Fibroblast of lung (primary cell): ENCODE data around the gene AKIRIN2.

Source experiments
- CTCF ChIP-seq, 2 donors: IDR thresholded peaks in 1 of 2; conservative IDR thresholded peaks in 1 of 2; 1 replicate in 1 of 2; 2 replicates in 1 of 2; pipeline ENCODE4 v1.5.1; 2011 to 2012; ENCODE audit warnings: low read length in 2 of 2, control low read depth in 1 of 2, inconsistent platforms in 1 of 2, low read depth in 1 of 2, mild to moderate bottlenecking in 1 of 2
- EZH2 ChIP-seq: IDR thresholded peaks from 2 replicates; pipeline ENCODE4 v1.5.1; 2012; ENCODE audit warnings: low read length, control low read depth, mild to moderate bottlenecking; ENCODE audit errors: missing control alignments

DNA sequence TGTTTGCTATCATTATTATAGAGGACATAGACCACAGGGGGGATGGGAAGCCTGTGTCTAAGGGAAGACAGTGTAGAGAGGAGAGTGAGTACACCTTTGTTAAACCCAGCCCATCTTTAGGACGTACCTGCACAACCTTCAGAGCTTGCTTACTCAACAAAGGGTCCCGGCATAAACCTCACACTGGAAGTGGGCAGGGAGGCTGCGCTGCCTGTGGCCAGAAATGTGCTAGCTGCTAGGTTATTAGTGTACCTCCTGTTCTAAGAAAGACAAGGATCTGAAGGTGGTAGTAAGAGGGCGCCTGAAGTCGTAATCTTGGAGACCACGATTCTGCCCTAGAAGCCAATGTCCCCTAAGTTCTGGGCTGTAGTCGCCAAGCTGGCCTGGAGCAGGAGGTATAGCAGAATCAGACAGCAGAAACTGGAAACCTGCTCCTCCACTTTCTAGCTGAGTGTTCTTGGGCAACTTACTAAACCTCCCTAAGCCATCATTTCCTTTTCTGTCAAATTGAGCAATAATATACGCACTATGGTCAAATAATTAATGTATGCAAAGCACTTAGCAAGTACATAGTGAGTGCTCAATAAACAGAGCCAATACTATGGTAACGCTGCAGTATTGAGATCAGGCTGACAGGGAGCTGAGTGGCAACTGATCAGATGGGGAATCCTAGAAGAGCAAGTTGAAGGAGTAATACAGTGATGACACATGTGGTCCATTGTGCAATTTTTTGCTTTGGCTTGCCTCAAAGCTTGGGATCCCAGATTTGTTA lies 16.8 kb upstream of the AKIRIN2 start:
- TF ChIP-seq CTCF (conservative IDR thresholded peaks at IDR 0.05 in 1 of 2, IDR thresholded peaks at IDR 0.05 in 1 of 2; ENCODE audit: low read depth in 1 of 2, low read length in 2 of 2) (no peak), EZH2 (no peak)
